Smooth muscle cell (in vitro differentiated cells): ENCODE results near the gene ANGPTL5. TPM values are rescaled to one million over a fixed set of nuclear protein-coding genes. Genes with fewer than 3 reads are reported as not detected.

ENCODE experiments used
- DNase-seq: peaks from one replicate; lab custom pipeline; 2025; ENCODE audit not compliant: unreplicated experiment; lab: John Stamatoyannopoulos, UW
- H2AFZ ChIP-seq: fragments of 200-600 bp; sonication (generic); 2 replicates; pipeline ENCODE4 v1.6.0; 2016; ENCODE audit warnings: antibody characterized with exemption, low read depth, mild to moderate bottlenecking
- H3F3A ChIP-seq: fragments of 200-600 bp; sonication (generic); 2 replicates; pipeline ENCODE4 v1.6.0; 2017; ENCODE audit warnings: antibody characterized with exemption, low read depth
- H3K27ac ChIP-seq: fragments of 200-600 bp; sonication (generic); 2 replicates; pipeline ENCODE4 v1.5.1; 2016; ENCODE audit warnings: low read depth, mild to moderate bottlenecking
- H3K27me3 ChIP-seq: fragments of 200-600 bp; sonication (generic); 2 replicates; pipeline ENCODE4 v1.6.1; 2016; ENCODE audit warnings: low read depth, mild to moderate bottlenecking
- H3K36me3 ChIP-seq: fragments of 200-600 bp; sonication (generic); 2 replicates; pipeline ENCODE4 v1.5.1; 2016; ENCODE audit warnings: low read depth
- H3K4me1 ChIP-seq: fragments of 200-600 bp; sonication (generic); 2 replicates; pipeline ENCODE4 v1.5.1; 2016; ENCODE audit warnings: low read depth
- H3K4me2 ChIP-seq: fragments of 200-600 bp; sonication (generic); 2 replicates; pipeline ENCODE4 v1.6.0; 2016; ENCODE audit warnings: mild to moderate bottlenecking
- H3K4me3 ChIP-seq: fragments of 200-600 bp; sonication (generic); 2 replicates; pipeline ENCODE4 v1.5.1; 2016; ENCODE audit warnings: mild to moderate bottlenecking
- H3K79me2 ChIP-seq: fragments of 200-600 bp; sonication (generic); 2 replicates; pipeline ENCODE4 v1.6.0; 2016; ENCODE audit warnings: low read depth, mild to moderate bottlenecking
- H3K9ac ChIP-seq: fragments of 200-600 bp; sonication (generic); 2 replicates; pipeline ENCODE4 v1.6.0; 2016; ENCODE audit warnings: low read depth
- H3K9me3 ChIP-seq: fragments of 200-600 bp; sonication (generic); replicated peaks from 2 replicates; pipeline ENCODE4 v1.5.1; 2016; ENCODE audit warnings: low read depth
- H4K20me1 ChIP-seq: fragments of 200-600 bp; sonication (generic); 2 replicates; pipeline ENCODE4 v1.6.0; 2016; ENCODE audit warnings: low read depth
- CTCF ChIP-seq: fragments of 200-600 bp; sonication (generic); IDR thresholded peaks from 2 replicates; pipeline ENCODE4 v1.5.1; 2017; ENCODE audit warnings: borderline replicate concordance, mild to moderate bottlenecking, antibody characterized with exemption; ENCODE audit not compliant: insufficient read depth, poor library complexity, severe bottlenecking
- WGBS: methylation state at CpG from one replicate; pipeline ENCODE4 v1.1.7; 2016; ENCODE audit warnings: low lambda C conversion rate; 5-methylcytosine and 5-hydroxymethylcytosine counted together
- polyA plus RNA-seq: library from polyadenylated mRNA; unstranded; fragments of >200 nt; fragmentation: Nextera tagmentation; extraction: Ambion mirVana; gene quantifications from 2 replicates; pipeline ENCODE4 v1.2.1, GENCODE V29; 2016
- total RNA-seq: library from RNA; depleted of rRNA; stranded (reverse); fragments of >200 nt; gene quantifications from 2 replicates; pipeline ENCODE4 v1.2.3, GENCODE V29; 2014

The ANGPTL5 gene
- total and polyA plus RNA-seq, 2 experiments from 2014 or later = not detected

DNA sequence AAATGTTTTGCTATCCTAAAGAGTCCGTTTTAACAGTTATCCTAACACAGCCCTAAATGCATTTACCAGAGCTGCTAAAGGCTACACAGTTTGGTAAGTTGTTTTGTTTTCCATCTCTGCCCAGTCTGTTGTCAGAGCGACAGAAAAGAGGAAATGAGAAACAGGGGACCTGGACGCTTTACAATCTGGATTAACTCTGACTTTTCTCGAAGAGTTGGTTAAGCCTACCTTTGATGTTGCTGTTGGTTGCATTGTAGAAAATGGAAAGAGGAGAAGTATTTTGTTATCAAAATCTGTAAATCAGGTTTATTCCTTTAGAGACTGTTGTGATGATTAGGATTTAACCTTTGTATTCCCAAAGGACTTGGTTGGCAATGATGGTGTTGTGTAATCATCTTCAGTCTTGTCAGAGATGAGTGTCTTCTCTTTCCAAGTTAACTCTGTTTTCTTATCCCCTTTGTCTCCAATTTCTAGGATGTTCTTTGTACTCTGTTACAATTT is 481 bp downstream of the ANGPTL5 start:
- H3K4me1 ChIP-seq = peaks cover 11% of the 10 kb centered on the region
- no peaks in the 10 kb centered on the region for H3K9me3 ChIP-seq
- H3F3A ChIP-seq = no peaks in the 10 kb centered on the region
- H3K79me2 ChIP-seq = no peaks in the 10 kb centered on the region
- TF ChIP-seq CTCF = no peak
- DNase-seq = no peak
- 19% methylated on average over 4 of the region's 4 CpGs for WGBS
- H2AFZ ChIP-seq = peak overlapping the region; percentile 94
- no peaks in the 10 kb centered on the region for H3K36me3 ChIP-seq
- H3K4me2 ChIP-seq = peak overlapping the region; percentile 80
- H3K4me3 ChIP-seq = peak overlapping the region; percentile 65
- H3K27me3 ChIP-seq = no peaks in the 10 kb centered on the region
- no peaks in the 10 kb centered on the region for H4K20me1 ChIP-seq
- peak overlapping the region; percentile 93 for H3K27ac ChIP-seq
- peak overlapping the region; percentile 87 for H3K9ac ChIP-seq

GRCh38 chr11:101914738-101915426 is 1.4 kb downstream of the ANGPTL5 start, which contains the start of gene CEP126:
Gene CEP126 (plus strand): TSS chr11:101915010. CDS start chr11:101915285, 275 bp downstream.
- H3K4me2 ChIP-seq = peak within 1 kb of the TSS; percentile 80
- H2AFZ ChIP-seq = peak within 1 kb of the TSS; percentile 94
- no peak for TF ChIP-seq CTCF
- under 1% methylated on average over 55 of the region's 56 CpGs for WGBS
- H3K36me3 ChIP-seq = no peaks in the 10 kb centered on the region
- H3K79me2 ChIP-seq = no peaks in the 10 kb centered on the region
- H3K9ac ChIP-seq = peak within 1 kb of the TSS; percentile 87
- H3F3A ChIP-seq = no peaks in the 10 kb centered on the region
- peaks cover 11% of the 10 kb centered on the region for H3K4me1 ChIP-seq
- peak within 1 kb of the TSS; percentile 93 for H3K27ac ChIP-seq
- H3K9me3 ChIP-seq = no peaks in the 10 kb centered on the region
- H3K27me3 ChIP-seq = no peaks in the 10 kb centered on the region
- DNase-seq = peak; percentile 98
- H4K20me1 ChIP-seq = no peaks in the 10 kb centered on the region
- peak within 1 kb of the TSS; percentile 65 for H3K4me3 ChIP-seq

DNA sequence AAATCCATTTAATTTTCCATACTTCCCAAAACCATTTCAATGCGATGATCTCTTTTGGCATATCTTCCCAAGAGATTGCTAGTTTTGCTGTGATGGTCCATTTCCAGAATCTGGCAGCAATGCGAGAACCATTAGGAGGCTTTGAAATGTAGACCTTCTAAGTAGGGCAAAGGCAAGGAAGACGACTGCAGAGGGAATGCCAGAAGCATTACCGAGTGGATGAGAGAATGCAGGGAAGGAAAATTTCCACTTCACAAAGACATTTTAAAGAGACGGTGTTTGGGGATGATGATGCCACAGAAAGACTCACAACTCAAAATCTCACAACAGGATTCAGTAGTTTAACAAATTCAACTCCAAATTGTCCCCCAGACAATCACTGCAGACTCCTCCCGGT is 2.0 kb downstream of the ANGPTL5 start:
- peak overlapping the region; percentile 87 for H3K9ac ChIP-seq
- peak overlapping the region; percentile 80 for H3K4me2 ChIP-seq
- TF ChIP-seq CTCF = no peak
- H3K4me1 ChIP-seq = peaks cover 11% of the 10 kb centered on the region
- no peak for DNase-seq
- H3K27me3 ChIP-seq = no peaks in the 10 kb centered on the region
- H3K79me2 ChIP-seq = no peaks in the 10 kb centered on the region
- H3F3A ChIP-seq = no peaks in the 10 kb centered on the region
- no peaks in the 10 kb centered on the region for H3K36me3 ChIP-seq
- no peaks in the 10 kb centered on the region for H4K20me1 ChIP-seq
- H3K4me3 ChIP-seq = peak overlapping the region; percentile 65
- peak overlapping the region; percentile 93 for H3K27ac ChIP-seq
- WGBS = 4% methylated on average over 6 of the region's 6 CpGs
- no peaks in the 10 kb centered on the region for H3K9me3 ChIP-seq
- H2AFZ ChIP-seq = peak overlapping the region; percentile 94
